Osteoblast (primary cell): ENCODE measurements around the gene KIF2C. TPM values are rescaled to one million over a fixed set of nuclear protein-coding genes. Genes with fewer than 3 reads are reported as not detected.

Experiments used
- DNase-seq: peaks from one replicate; pipeline ENCODE4 v3.0.0; 2011; ENCODE audit warnings: low spot score, mixed read lengths; ENCODE audit not compliant: insufficient read length; ENCODE audit errors: missing footprints
- H2AFZ ChIP-seq: 2 replicates; pipeline ENCODE4 v1.6.0; 2011; ENCODE audit warnings: mild to moderate bottlenecking, low read length
- H3K27ac ChIP-seq: 2 replicates; pipeline ENCODE4 v1.5.1; 2011; ENCODE audit warnings: mild to moderate bottlenecking, low read depth, low read length, moderate library complexity
- H3K27me3 ChIP-seq: 2 replicates; pipeline ENCODE4 v1.6.0; 2012; ENCODE audit warnings: mild to moderate bottlenecking, control low read depth, inconsistent platforms, low read length, moderate library complexity; ENCODE audit not compliant: insufficient read depth
- H3K36me3 ChIP-seq: 2 replicates; pipeline ENCODE4 v1.5.1; 2011; ENCODE audit warnings: mild to moderate bottlenecking, low read length, control low read depth, moderate library complexity; ENCODE audit not compliant: insufficient read depth
- H3K4me1 ChIP-seq: 2 replicates; pipeline ENCODE4 v1.5.1; 2011; ENCODE audit warnings: mild to moderate bottlenecking, low read length, control low read depth, moderate library complexity; ENCODE audit not compliant: insufficient read depth
- H3K4me2 ChIP-seq: 2 replicates; pipeline ENCODE4 v1.6.0; 2011; ENCODE audit warnings: mild to moderate bottlenecking, low read length; ENCODE audit not compliant: insufficient read depth
- H3K4me3 ChIP-seq: fragments of 200-600 bp; sonication (generic); 3 replicates; pipeline ENCODE4 v1.5.1; 2012; ENCODE audit warnings: mild to moderate bottlenecking, low read length, inconsistent platforms; ENCODE audit not compliant: insufficient read depth
- H3K79me2 ChIP-seq: 2 replicates; pipeline ENCODE4 v1.6.0; 2012; ENCODE audit warnings: mild to moderate bottlenecking, low read length, control low read depth, inconsistent platforms; ENCODE audit not compliant: insufficient read depth
- H3K9me3 ChIP-seq: 2 replicates; pipeline ENCODE4 v1.5.1; 2011; ENCODE audit warnings: low read depth, low read length, control low read depth
- H4K20me1 ChIP-seq: 2 replicates; pipeline ENCODE4 v1.6.0; 2012; ENCODE audit warnings: mild to moderate bottlenecking, low read length, control low read depth; ENCODE audit not compliant: insufficient read depth
- total RNA-seq: library from RNA; depleted of rRNA; stranded (reverse); fragments of >200 nt; gene quantifications from 2 replicates; pipeline ENCODE4 v1.2.3, GENCODE V29; 2012
- TF ChIP-seq, protein P1 (sequence below): IDR thresholded peaks from 2 replicates; pipeline ENCODE4 v1.5.1; 2011; ENCODE audit warnings: mild to moderate bottlenecking, low read depth, low read length, moderate library complexity; ENCODE audit errors: extremely low read depth

The KIF2C gene
- total RNA-seq, 1 donor, result 3.3 TPM

DNA sequence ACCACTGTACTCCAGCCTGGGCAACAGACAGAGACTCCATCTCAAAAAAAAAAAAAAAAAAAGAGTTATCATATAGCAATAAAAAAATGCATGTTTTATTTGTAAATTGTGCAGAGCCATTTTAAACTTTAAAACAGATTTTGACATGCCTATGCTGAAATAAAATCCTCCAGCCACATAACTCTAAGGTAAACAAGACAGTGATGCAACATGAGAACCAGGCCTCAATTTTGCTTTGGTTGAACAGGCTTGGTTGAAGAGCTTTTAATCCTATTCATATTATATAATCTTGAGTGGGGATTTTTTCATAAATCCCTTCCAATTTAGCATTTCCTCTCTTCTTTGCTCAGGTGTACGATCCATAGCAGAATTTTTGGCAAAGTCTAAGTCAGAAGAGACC, 39.1 kb upstream of the KIF2C start:
- TF ChIP-seq, protein P1, sequence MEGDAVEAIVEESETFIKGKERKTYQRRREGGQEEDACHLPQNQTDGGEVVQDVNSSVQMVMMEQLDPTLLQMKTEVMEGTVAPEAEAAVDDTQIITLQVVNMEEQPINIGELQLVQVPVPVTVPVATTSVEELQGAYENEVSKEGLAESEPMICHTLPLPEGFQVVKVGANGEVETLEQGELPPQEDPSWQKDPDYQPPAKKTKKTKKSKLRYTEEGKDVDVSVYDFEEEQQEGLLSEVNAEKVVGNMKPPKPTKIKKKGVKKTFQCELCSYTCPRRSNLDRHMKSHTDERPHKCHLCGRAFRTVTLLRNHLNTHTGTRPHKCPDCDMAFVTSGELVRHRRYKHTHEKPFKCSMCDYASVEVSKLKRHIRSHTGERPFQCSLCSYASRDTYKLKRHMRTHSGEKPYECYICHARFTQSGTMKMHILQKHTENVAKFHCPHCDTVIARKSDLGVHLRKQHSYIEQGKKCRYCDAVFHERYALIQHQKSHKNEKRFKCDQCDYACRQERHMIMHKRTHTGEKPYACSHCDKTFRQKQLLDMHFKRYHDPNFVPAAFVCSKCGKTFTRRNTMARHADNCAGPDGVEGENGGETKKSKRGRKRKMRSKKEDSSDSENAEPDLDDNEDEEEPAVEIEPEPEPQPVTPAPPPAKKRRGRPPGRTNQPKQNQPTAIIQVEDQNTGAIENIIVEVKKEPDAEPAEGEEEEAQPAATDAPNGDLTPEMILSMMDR, result no peak
- H2AFZ ChIP-seq, result no peak overlapping the region
- H3K27ac ChIP-seq, result no peak overlapping the region
- H3K9me3 ChIP-seq, result no peaks in the 10 kb centered on the region
- no peaks in the 10 kb centered on the region for H3K4me1 ChIP-seq
- H3K4me3 ChIP-seq, result no peak overlapping the region
- no peak for DNase-seq
- no peaks in the 10 kb centered on the region for H3K36me3 ChIP-seq
- H4K20me1 ChIP-seq, result no peaks in the 10 kb centered on the region
- no peaks in the 10 kb centered on the region for H3K79me2 ChIP-seq
- H3K27me3 ChIP-seq, result no peaks in the 10 kb centered on the region
- H3K4me2 ChIP-seq, result no peak overlapping the region

DNA sequence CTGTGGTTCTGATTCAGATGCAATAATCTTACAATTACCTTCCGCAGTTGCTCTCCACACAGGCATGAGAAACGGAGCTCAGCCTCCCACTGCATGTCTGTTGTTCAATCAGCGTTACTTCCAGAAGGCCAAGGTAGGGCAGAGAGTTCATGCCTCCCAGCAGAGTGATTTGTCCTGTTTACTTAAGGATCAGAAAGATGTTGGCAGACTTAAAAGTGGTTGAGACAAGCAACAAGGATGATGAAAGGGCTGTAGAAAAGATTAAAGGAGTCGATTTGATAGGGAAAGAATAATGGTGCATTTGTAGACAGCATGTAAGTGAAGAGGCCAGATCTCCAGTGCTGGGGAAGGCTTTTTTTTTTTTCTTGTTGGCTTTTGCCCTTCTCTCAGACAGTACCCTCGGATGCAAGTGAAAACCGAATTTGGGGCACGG, 38.5 kb upstream of the KIF2C start:
- H4K20me1 ChIP-seq, result no peaks in the 10 kb centered on the region
- DNase-seq, result no peak
- H3K4me3 ChIP-seq, result no peak overlapping the region
- H3K27me3 ChIP-seq, result no peaks in the 10 kb centered on the region
- no peaks in the 10 kb centered on the region for H3K36me3 ChIP-seq
- no peaks in the 10 kb centered on the region for H3K79me2 ChIP-seq
- H3K4me1 ChIP-seq, result no peaks in the 10 kb centered on the region
- TF ChIP-seq, protein P1, result no peak
- no peaks in the 10 kb centered on the region for H3K9me3 ChIP-seq
- H3K27ac ChIP-seq, result no peak overlapping the region
- no peak overlapping the region for H3K4me2 ChIP-seq
- H2AFZ ChIP-seq, result no peak overlapping the region

DNA sequence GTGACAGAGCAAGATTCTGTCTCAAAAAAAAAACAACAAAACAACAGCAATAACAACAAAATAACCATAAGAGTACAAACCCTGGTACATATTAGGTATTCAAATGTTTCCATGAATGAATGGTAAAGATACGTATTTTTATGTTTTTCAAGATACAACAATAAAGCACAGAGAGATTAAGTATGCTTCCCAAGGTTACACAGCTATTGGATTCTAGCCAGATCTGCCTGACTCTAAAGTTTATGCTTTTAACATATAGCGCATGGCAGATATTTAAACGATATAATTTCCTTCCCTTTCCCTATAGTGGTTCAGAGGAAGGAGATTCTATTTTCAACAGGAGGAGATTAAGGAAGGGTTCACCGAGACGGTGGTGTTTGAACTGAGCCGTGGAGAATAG, 34.2 kb upstream of the KIF2C start:
- Histone ChIP-seq H3K79me2 (no peaks in the 10 kb centered on the region), H3K27ac (no peak overlapping the region), H3K4me1 (peaks cover 27% of the 10 kb centered on the region), H3K4me3 (no peak overlapping the region), H3K36me3 (no peaks in the 10 kb centered on the region), H3K9me3 (no peaks in the 10 kb centered on the region), H2AFZ (no peak overlapping the region), H3K4me2 (no peak overlapping the region), H3K27me3 (no peaks in the 10 kb centered on the region), H4K20me1 (no peaks in the 10 kb centered on the region)
- no peak for DNase-seq
- TF ChIP-seq, protein P1, result no peak

DNA sequence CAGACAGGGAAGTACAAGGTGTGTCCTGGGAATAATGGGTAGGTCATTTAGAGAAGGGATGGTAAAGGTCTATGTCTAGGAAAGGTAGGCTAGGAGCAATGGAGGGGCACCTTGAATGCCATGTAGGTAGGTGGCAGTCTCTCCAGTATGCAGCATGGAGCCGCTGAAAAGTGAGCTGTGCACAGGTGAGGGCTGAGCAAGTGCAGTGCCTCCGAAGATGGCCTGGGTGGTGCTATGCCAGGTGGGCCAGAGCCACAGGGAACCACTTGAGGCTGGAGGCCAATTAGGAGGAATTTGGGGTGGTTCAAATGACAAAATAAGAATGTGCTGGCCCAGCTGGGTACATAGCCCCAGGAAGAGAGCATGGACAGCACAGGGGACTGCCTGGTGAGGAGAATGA, 33.7 kb upstream of the KIF2C start:
- no peak overlapping the region for H3K27ac ChIP-seq
- DNase-seq, result no peak
- H3K79me2 ChIP-seq, result no peaks in the 10 kb centered on the region
- H3K36me3 ChIP-seq, result no peaks in the 10 kb centered on the region
- no peak overlapping the region for H3K4me3 ChIP-seq
- TF ChIP-seq, protein P1, result no peak
- H2AFZ ChIP-seq, result no peak overlapping the region
- H3K9me3 ChIP-seq, result no peaks in the 10 kb centered on the region
- no peaks in the 10 kb centered on the region for H4K20me1 ChIP-seq
- peaks cover 27% of the 10 kb centered on the region for H3K4me1 ChIP-seq
- no peak overlapping the region for H3K4me2 ChIP-seq
- H3K27me3 ChIP-seq, result peaks cover 4% of the 10 kb centered on the region
